ENCODE results near the gene PARL.

The PARL gene

DNA sequence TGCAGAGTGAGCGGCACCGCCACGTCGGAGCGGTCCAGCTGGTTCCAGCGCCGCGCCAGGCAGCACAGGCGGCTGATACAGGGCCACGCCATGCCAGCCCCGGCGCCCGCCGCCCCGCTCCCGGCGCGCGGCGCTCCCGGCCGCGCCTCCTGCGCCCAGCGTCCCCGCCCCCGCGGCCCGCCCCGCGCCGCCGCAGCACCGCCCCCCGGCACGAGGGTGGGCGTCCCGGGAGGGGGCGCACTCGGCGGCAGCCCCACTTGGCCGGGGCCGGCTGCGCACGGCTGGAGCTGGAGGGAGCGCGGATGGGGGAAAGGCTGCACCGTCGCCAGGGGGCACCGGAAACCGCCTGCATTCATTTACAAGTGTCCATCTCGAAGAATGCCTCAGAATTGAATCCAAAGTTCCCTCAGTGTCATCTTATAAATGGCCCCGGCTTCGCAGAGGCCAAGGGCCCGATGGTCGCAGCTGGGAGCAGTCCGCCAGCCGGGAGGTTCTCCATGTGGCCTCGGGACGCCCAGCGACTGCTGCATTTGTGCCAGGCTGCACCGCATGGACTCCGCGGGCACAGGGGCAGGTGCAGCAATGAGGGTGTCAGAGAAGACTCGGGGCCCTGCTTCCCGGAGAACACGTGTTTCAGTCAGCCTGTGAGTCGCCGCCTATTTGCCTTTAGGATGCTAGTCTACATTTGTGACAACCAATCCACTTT is 59.1 kb downstream of the PARL start, which contains the start of gene MAP6D1:
Gene MAP6D1, minus strand, starts transcription at position 122 of the 706 bp plus-strand sequence. Its CDS starts 30 bp downstream, at position 92.
- peak within 1 kb of the TSS; percentile 87 for H3K4me2 ChIP-seq (ENCODE audit: low read length, poor library complexity, severe bottlenecking)
- peak within 1 kb of the TSS; percentile 31 for H4K91ac ChIP-seq (ENCODE audit: low read length)
- H3K9ac ChIP-seq (ENCODE audit: low read length) = peak within 1 kb of the TSS; percentile 54
- H3K4me1 ChIP-seq (ENCODE audit: control insufficient read depth, insufficient read depth, low read depth, low read length) = peaks cover 11% of the 10 kb centered on the region
- DNase-seq = peak; percentile 63
- peak within 1 kb of the TSS; percentile 78 to 85 for H3K4me3 ChIP-seq (ENCODE audit: insufficient read depth in 1 of 2, low read depth in 1 of 2, low read length in 2 of 2)
- peaks cover 24 to 25% of the 10 kb centered on the region in 2 experiments for H3K36me3 ChIP-seq (ENCODE audit: control insufficient read depth in 1 of 2, insufficient read depth in 2 of 2, low read depth in 1 of 2, low read length in 2 of 2)
- no peak within 1 kb of the TSS for H3K4ac ChIP-seq (ENCODE audit: low read depth in 1 of 2, low read length in 2 of 2)
- no peaks in the 10 kb centered on the region for H3K27me3 ChIP-seq (ENCODE audit: control insufficient read depth in 1 of 2, insufficient read depth in 1 of 2, low read length in 2 of 2)
- H2BK120ac ChIP-seq (ENCODE audit: low read depth, low read length) = no peak within 1 kb of the TSS
- H2BK15ac ChIP-seq (ENCODE audit: low read depth, poor library complexity, severe bottlenecking) = peak within 1 kb of the TSS; percentile 36
- H2BK5ac ChIP-seq (ENCODE audit: low read depth, low read length, poor library complexity, severe bottlenecking) = no peak within 1 kb of the TSS
- peak within 1 kb of the TSS in 1 of 2 experiments; percentile 64 for H3K23ac ChIP-seq (ENCODE audit: low read length in 2 of 2)
- 12% methylated on average over 37 of the region's 69 CpGs for WGBS
- peak within 1 kb of the TSS; percentile 57 for H4K8ac ChIP-seq (ENCODE audit: low read length)
- no peak within 1 kb of the TSS for H2BK12ac ChIP-seq (ENCODE audit: low read length in 2 of 2)
- H3K27ac ChIP-seq (ENCODE audit: low read length, poor library complexity, severe bottlenecking) = no peak within 1 kb of the TSS
- H2AFZ ChIP-seq (ENCODE audit: low read depth, low read length) = peak within 1 kb of the TSS; percentile 79
- H3K79me1 ChIP-seq (replicated peaks; ENCODE audit: low read length, poor library complexity, severe bottlenecking) = peaks cover 9% of the 10 kb centered on the region
- H3K9me3 ChIP-seq (ENCODE audit: control insufficient read depth, low read length) = no peaks in the 10 kb centered on the region
- H2AK5ac ChIP-seq (ENCODE audit: low read length, severe bottlenecking) = no peak within 1 kb of the TSS
- peak within 1 kb of the TSS in 1 of 2 experiments; percentile 44 for H3K14ac ChIP-seq (ENCODE audit: low read length in 2 of 2)
- peak within 1 kb of the TSS in 1 of 2 experiments; percentile 61 for H3K18ac ChIP-seq (ENCODE audit: low read depth in 1 of 2, low read length in 2 of 2)

DNA sequence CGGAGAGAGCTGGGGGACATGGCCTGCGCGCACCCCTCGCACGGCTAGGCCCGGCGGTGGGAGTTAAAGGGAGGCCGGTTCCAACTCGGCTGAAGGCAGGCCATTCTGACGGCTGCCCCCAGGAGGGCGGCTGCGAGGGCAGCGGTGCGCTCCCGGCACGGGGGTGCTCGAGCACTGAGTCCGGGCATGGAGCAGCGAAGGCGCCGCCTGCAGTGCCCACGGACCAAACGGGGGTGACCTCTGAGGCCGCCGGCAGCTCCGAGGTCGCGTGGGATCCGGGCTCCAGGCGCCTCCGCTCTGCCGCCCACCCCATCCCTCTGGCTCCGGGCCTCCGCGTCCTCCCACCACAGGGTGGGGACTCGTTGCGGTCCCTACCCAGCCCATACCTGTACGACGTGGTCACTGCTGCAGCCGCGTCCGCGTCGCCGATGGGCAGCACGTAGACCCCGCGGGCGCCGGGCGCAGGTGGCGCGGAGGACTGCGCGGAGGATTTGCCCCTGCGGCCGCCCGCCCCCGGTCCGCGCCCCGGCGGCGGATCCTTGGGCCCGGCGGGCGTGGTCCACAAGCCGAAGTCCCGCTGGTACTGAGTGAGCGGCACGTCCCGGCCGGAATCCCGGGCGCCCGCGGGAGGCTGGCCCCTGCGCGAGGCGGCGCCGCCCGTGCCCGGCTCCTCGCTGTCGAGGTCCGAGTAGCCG is 59.8 kb downstream of the PARL start:
- no peak overlapping the region for H2AK5ac ChIP-seq (ENCODE audit: low read length, severe bottlenecking)
- H3K18ac ChIP-seq (ENCODE audit: low read depth in 1 of 2, low read length in 2 of 2) = peak overlapping the region in 1 of 2 experiments; percentile 61
- H2BK12ac ChIP-seq (ENCODE audit: low read length in 2 of 2) = no peak overlapping the region
- peak overlapping the region in 1 of 2 experiments; percentile 64 for H3K23ac ChIP-seq (ENCODE audit: low read length in 2 of 2)
- H2BK15ac ChIP-seq (ENCODE audit: low read depth, poor library complexity, severe bottlenecking) = peak overlapping the region; percentile 36
- H3K27ac ChIP-seq (ENCODE audit: low read length, poor library complexity, severe bottlenecking) = no peak overlapping the region
- peaks cover 18 to 21% of the 10 kb centered on the region in 2 experiments for H3K36me3 ChIP-seq (ENCODE audit: control insufficient read depth in 1 of 2, insufficient read depth in 2 of 2, low read depth in 1 of 2, low read length in 2 of 2)
- no peaks in the 10 kb centered on the region for H3K27me3 ChIP-seq (ENCODE audit: control insufficient read depth in 1 of 2, insufficient read depth in 1 of 2, low read length in 2 of 2)
- H4K8ac ChIP-seq (ENCODE audit: low read length) = peak overlapping the region; percentile 57
- peak; percentile 29 for DNase-seq
- H2BK120ac ChIP-seq (ENCODE audit: low read depth, low read length) = no peak overlapping the region
- peaks cover 11% of the 10 kb centered on the region for H3K4me1 ChIP-seq (ENCODE audit: control insufficient read depth, insufficient read depth, low read depth, low read length)
- peak overlapping the region; percentile 79 for H2AFZ ChIP-seq (ENCODE audit: low read depth, low read length)
- H3K4ac ChIP-seq (ENCODE audit: low read depth in 1 of 2, low read length in 2 of 2) = no peak overlapping the region
- no peaks in the 10 kb centered on the region for H3K9me3 ChIP-seq (ENCODE audit: control insufficient read depth, low read length)
- H3K9ac ChIP-seq (ENCODE audit: low read length) = peak overlapping the region; percentile 54
- no peak overlapping the region for H2BK5ac ChIP-seq (ENCODE audit: low read depth, low read length, poor library complexity, severe bottlenecking)
- H3K4me2 ChIP-seq (ENCODE audit: low read length, poor library complexity, severe bottlenecking) = peak overlapping the region; percentile 87
- H3K79me1 ChIP-seq (replicated peaks; ENCODE audit: low read length, poor library complexity, severe bottlenecking) = peaks cover 10% of the 10 kb centered on the region
- H3K14ac ChIP-seq (ENCODE audit: low read length in 2 of 2) = peak overlapping the region in 1 of 2 experiments; percentile 44
- 2% methylated on average over 45 of the region's 88 CpGs for WGBS
- H3K4me3 ChIP-seq (ENCODE audit: insufficient read depth in 1 of 2, low read depth in 1 of 2, low read length in 2 of 2) = peak overlapping the region; percentile 78 to 85
- H4K91ac ChIP-seq (ENCODE audit: low read length) = peak overlapping the region; percentile 31

- Histone ChIP-seq H3K4me1 (ENCODE audit: control insufficient read depth, insufficient read depth, low read depth, low read length) (peaks cover 11% of the 10 kb centered on the region), H3K79me1 (replicated peaks; ENCODE audit: low read length, poor library complexity, severe bottlenecking) (peaks cover 10% of the 10 kb centered on the region), H2BK15ac (ENCODE audit: low read depth, poor library complexity, severe bottlenecking) (no peak overlapping the region), H2BK5ac (ENCODE audit: low read depth, low read length, poor library complexity, severe bottlenecking) (no peak overlapping the region), H3K27ac (ENCODE audit: low read length, poor library complexity, severe bottlenecking) (no peak overlapping the region), H3K4me3 (ENCODE audit: insufficient read depth in 1 of 2, low read depth in 1 of 2, low read length in 2 of 2) (no peak overlapping the region), H3K4ac (ENCODE audit: low read depth in 1 of 2, low read length in 2 of 2) (no peak overlapping the region), H3K36me3 (ENCODE audit: control insufficient read depth in 1 of 2, insufficient read depth in 2 of 2, low read depth in 1 of 2, low read length in 2 of 2) (peaks cover 9 to 22% of the 10 kb centered on the region in 2 experiments), H2AK5ac (ENCODE audit: low read length, severe bottlenecking) (no peak overlapping the region), H3K4me2 (ENCODE audit: low read length, poor library complexity, severe bottlenecking) (no peak overlapping the region), H2AFZ (ENCODE audit: low read depth, low read length) (no peak overlapping the region), H3K27me3 (ENCODE audit: control insufficient read depth in 1 of 2, insufficient read depth in 1 of 2, low read length in 2 of 2) (no peaks in the 10 kb centered on the region), H3K23ac (ENCODE audit: low read length in 2 of 2) (no peak overlapping the region), H4K91ac (ENCODE audit: low read length) (no peak overlapping the region), H3K18ac (ENCODE audit: low read depth in 1 of 2, low read length in 2 of 2) (no peak overlapping the region), H3K9ac (ENCODE audit: low read length) (no peak overlapping the region), H3K9me3 (ENCODE audit: control insufficient read depth, low read length) (no peaks in the 10 kb centered on the region), H2BK12ac (ENCODE audit: low read length in 2 of 2) (no peak overlapping the region), H2BK120ac (ENCODE audit: low read depth, low read length) (no peak overlapping the region), H3K14ac (ENCODE audit: low read length in 2 of 2) (no peak overlapping the region), H4K8ac (ENCODE audit: low read length) (no peak overlapping the region)
- DNase-seq = no peak
- WGBS = 92% methylated on average over 4 of the region's 5 CpGs
Measured at GRCh38 chr3:183823963-183824362, 60.7 kb downstream of the PARL start.

DNA sequence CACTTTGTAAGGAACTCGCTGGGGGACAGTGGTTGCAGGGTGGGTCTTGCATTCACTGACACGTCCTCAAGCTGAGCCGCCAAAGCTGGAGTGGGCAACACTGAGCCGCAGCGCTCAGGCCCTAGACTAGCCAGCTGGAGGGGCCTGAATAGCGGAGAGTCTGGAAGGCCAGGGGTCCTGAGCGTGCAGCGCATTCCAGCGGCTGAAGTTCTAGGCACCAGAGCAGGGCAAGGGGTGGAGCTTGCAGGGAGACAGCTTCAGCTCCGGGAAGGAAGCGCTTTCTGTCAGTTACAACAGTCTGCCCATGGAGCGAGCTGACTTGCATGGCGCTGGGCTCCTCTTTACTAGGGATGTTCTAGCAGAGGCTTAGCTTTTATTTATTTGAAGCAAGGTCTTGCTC is 62.0 kb downstream of the PARL start:
- H2BK120ac ChIP-seq (ENCODE audit: low read depth, low read length) = no peak overlapping the region
- H2BK5ac ChIP-seq (ENCODE audit: low read depth, low read length, poor library complexity, severe bottlenecking) = no peak overlapping the region
- no peaks in the 10 kb centered on the region for H3K9me3 ChIP-seq (ENCODE audit: control insufficient read depth, low read length)
- WGBS = 95% methylated on average over 13 of the region's 13 CpGs
- no peak overlapping the region for H2AK5ac ChIP-seq (ENCODE audit: low read length, severe bottlenecking)
- no peak overlapping the region for H2BK15ac ChIP-seq (ENCODE audit: low read depth, poor library complexity, severe bottlenecking)
- H3K9ac ChIP-seq (ENCODE audit: low read length) = no peak overlapping the region
- DNase-seq = no peak
- no peak overlapping the region for H3K14ac ChIP-seq (ENCODE audit: low read length in 2 of 2)
- peaks cover 13% of the 10 kb centered on the region for H3K4me1 ChIP-seq (ENCODE audit: control insufficient read depth, insufficient read depth, low read depth, low read length)
- H3K18ac ChIP-seq (ENCODE audit: low read depth in 1 of 2, low read length in 2 of 2) = no peak overlapping the region
- H3K4me2 ChIP-seq (ENCODE audit: low read length, poor library complexity, severe bottlenecking) = no peak overlapping the region
- no peak overlapping the region for H3K27ac ChIP-seq (ENCODE audit: low read length, poor library complexity, severe bottlenecking)
- H2BK12ac ChIP-seq (ENCODE audit: low read length in 2 of 2) = no peak overlapping the region
- no peak overlapping the region for H4K91ac ChIP-seq (ENCODE audit: low read length)
- H2AFZ ChIP-seq (ENCODE audit: low read depth, low read length) = no peak overlapping the region
- no peak overlapping the region for H3K23ac ChIP-seq (ENCODE audit: low read length in 2 of 2)
- no peak overlapping the region for H3K4me3 ChIP-seq (ENCODE audit: insufficient read depth in 1 of 2, low read depth in 1 of 2, low read length in 2 of 2)
- no peak overlapping the region for H4K8ac ChIP-seq (ENCODE audit: low read length)
- no peak overlapping the region for H3K4ac ChIP-seq (ENCODE audit: low read depth in 1 of 2, low read length in 2 of 2)
- peaks cover 0 to 14% of the 10 kb centered on the region in 2 experiments for H3K36me3 ChIP-seq (ENCODE audit: control insufficient read depth in 1 of 2, insufficient read depth in 2 of 2, low read depth in 1 of 2, low read length in 2 of 2)
- H3K27me3 ChIP-seq (ENCODE audit: control insufficient read depth in 1 of 2, insufficient read depth in 1 of 2, low read length in 2 of 2) = no peaks in the 10 kb centered on the region
- H3K79me1 ChIP-seq (replicated peaks; ENCODE audit: low read length, poor library complexity, severe bottlenecking) = peaks cover 9% of the 10 kb centered on the region
